ENCODE measurements around the gene TUBE1.
"Not testable (repeated sequence)": the region's sequence is repeated elsewhere in the genome, so short reads cannot be mapped to it uniquely, and the experiment has no call there.

Gene TUBE1

GRCh38 chr6:112054001-112054400 is 33.3 kb downstream of the TUBE1 start, which contains the start of gene CCN6:
TSS of gene CCN6 (plus strand) at chr6:112054104. CDS start at chr6:112054358, 254 bp downstream.
- no peak within 1 kb of the TSS for H3K4me3 ChIP-seq (ENCODE audit: low read depth, low read length)
- no peak for TF ChIP-seq CTCF (IDR thresholded peaks at IDR 0.05; ENCODE audit: borderline replicate concordance, insufficient read depth, low read depth, low read length)

- H3K4me3 ChIP-seq (ENCODE audit: low read depth, low read length) = not testable (repeated sequence)
Measured at GRCh38 chr6:112051251-112051740, 36.0 kb downstream of the TUBE1 start.

GRCh38 chr6:112050429-112050828 is 36.9 kb downstream of the TUBE1 start:
- no peak for TF ChIP-seq CTCF (IDR thresholded peaks at IDR 0.05; ENCODE audit: borderline replicate concordance, insufficient read depth, low read depth, low read length)
- H3K4me3 ChIP-seq (ENCODE audit: low read depth, low read length) = no peak overlapping the region

- no peak overlapping the region for H3K4me3 ChIP-seq (ENCODE audit: low read depth, low read length)
- no peak for TF ChIP-seq CTCF (IDR thresholded peaks at IDR 0.05; ENCODE audit: borderline replicate concordance, insufficient read depth, low read depth, low read length)
Measured at GRCh38 chr6:112049996-112050395, 37.3 kb downstream of the TUBE1 start.

- H3K4me3 ChIP-seq (ENCODE audit: low read depth, low read length) = no peak overlapping the region
- no peak for TF ChIP-seq CTCF (IDR thresholded peaks at IDR 0.05; ENCODE audit: borderline replicate concordance, insufficient read depth, low read depth, low read length)
Measured at GRCh38 chr6:112049026-112049799, 38.1 kb downstream of the TUBE1 start.

- not testable (repeated sequence) for H3K4me3 ChIP-seq (ENCODE audit: low read depth, low read length)
Measured at GRCh38 chr6:112047523-112047922, 39.8 kb downstream of the TUBE1 start.

GRCh38 chr6:112044856-112045255 is 42.4 kb downstream of the TUBE1 start:
- no peak for TF ChIP-seq CTCF (IDR thresholded peaks at IDR 0.05; ENCODE audit: borderline replicate concordance, insufficient read depth, low read depth, low read length)
- no peak overlapping the region for H3K4me3 ChIP-seq (ENCODE audit: low read depth, low read length)

GRCh38 chr6:112044196-112044595 is 43.1 kb downstream of the TUBE1 start:
- no peak for TF ChIP-seq CTCF (IDR thresholded peaks at IDR 0.05; ENCODE audit: borderline replicate concordance, insufficient read depth, low read depth, low read length)
- H3K4me3 ChIP-seq (ENCODE audit: low read depth, low read length) = no peak overlapping the region
